ENCODE measurements around the gene SIAH2. TPM values are rescaled to one million over a fixed set of nuclear protein-coding genes. Genes with fewer than 3 reads are reported as not detected.

SIAH2 gene
- total and polyA plus RNA-seq, 2 experiments from 2014 or later = 6.3 to 28.8 TPM

DNA sequence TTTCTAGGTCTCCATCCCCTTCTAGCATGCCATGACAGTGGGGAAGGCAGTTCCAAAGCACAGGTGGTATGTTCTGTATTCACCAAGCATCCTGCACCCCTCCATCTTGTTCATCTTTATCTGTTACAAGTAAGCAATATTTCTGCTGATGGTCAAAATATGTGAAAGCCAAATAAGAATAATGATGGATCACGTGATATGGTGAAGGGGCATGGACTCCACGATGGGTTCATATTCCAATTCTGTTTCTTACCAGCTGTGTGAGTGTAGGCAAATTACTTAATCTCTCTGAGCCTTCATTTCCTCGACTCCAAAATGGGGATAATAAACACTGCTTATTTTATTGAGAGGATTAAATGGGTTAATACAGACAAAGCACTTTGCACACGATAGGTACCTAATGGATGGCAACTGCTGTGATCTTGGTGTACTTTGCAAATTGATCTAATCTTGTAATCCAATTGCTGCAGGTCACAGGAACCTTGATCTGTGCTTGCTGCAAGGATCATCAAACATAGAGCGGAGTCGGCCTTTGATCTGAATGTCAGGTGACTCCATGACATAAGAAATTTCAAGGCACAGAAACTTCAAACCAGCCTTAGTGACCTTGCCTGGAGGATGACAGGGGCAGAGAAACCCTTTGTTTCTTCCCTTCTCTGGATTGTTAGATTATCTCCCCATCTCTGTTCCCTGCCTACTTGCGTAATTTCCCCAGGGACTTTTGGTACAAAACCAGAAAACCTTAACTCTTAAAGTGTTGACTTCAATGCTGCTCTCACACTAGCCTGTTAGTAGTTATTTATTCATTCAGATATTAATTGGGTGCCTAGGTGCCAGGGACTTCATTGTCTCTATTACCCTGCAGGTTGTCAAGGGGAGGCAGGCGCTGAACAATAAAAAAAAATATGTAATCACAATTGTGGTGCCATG lies 25.8 kb downstream of the SIAH2 start:
- H3K36me3 ChIP-seq (ENCODE audit: insufficient read depth) = no peaks in the 10 kb centered on the region
- H3K27ac ChIP-seq (ENCODE audit: low read depth) = no peak overlapping the region
- H2AFZ ChIP-seq = no peak overlapping the region
- Mint-ChIP-seq H3K36me3 (ENCODE audit: low read depth) (no peaks in the 10 kb centered on the region), H3K27me3 (ENCODE audit: insufficient read depth, low read depth, poor library complexity) (no peaks in the 10 kb centered on the region), H3K9me3 (no peaks in the 10 kb centered on the region), H3K4me1 (peaks cover 32% of the 10 kb centered on the region), H3K4me3 (no peak overlapping the region), H3K27ac (no peak overlapping the region)
- no peak overlapping the region for H3K4me2 ChIP-seq
- H3K79me2 ChIP-seq (replicated peaks; ENCODE audit: insufficient read depth) = no peaks in the 10 kb centered on the region
- no peaks in the 10 kb centered on the region for H3F3A ChIP-seq (replicated peaks; ENCODE audit: low read depth)
- no peaks in the 10 kb centered on the region for H4K20me1 ChIP-seq (replicated peaks; ENCODE audit: insufficient read depth)
- DNase-seq (ENCODE audit: low spot score) (no peak), ATAC-seq (no peak)
- no peak overlapping the region for H3K4me3 ChIP-seq
- H3K4me1 ChIP-seq (ENCODE audit: insufficient read depth) = peaks cover 19% of the 10 kb centered on the region; the same call in 1 of the 2 replicates
- TF ChIP-seq ZNF331 (CRISPR knock-in tag; IDR thresholded peaks at IDR 0.05; ENCODE audit: low read depth) (no peak), POLR2AphosphoS5 (IDR thresholded peaks at IDR 0.05; ENCODE audit: low read depth) (no peak)
- H3K9me2 ChIP-seq (ENCODE audit: insufficient read depth) = no peaks in the 10 kb centered on the region
- no peaks in the 10 kb centered on the region for H3K27me3 ChIP-seq (ENCODE audit: insufficient read depth)

DNA sequence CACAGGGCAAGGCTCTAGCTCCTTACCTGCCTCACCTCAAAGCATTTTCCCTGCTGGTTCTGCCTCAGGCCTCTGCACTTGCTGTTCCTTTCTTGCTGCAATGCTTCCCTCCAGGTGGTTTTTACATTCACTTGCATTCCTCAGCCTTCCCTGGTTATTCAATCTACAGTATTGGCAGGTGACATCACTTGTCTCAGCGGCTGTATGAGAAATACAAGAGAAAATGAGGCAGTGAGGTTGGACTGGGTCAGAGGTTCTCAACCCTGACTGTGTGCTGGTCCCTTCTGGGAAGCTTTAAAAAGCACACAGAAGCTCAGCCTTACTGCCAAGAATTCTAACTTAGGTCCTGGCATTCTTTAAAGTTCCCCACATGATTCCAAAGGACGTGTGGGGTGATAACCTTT lies 26.7 kb downstream of the SIAH2 start:
- no peak overlapping the region for H3K4me3 ChIP-seq
- H3K9me2 ChIP-seq (ENCODE audit: insufficient read depth) = no peaks in the 10 kb centered on the region
- H3K27me3 ChIP-seq (ENCODE audit: insufficient read depth) = no peaks in the 10 kb centered on the region
- no peak overlapping the region; the same call in 1 of the 2 replicates for H3K4me2 ChIP-seq
- H2AFZ ChIP-seq = no peak overlapping the region
- no peaks in the 10 kb centered on the region for H4K20me1 ChIP-seq (replicated peaks; ENCODE audit: insufficient read depth)
- ATAC-seq (peak; percentile 86), DNase-seq (ENCODE audit: low spot score) (peak; percentile 72)
- no peaks in the 10 kb centered on the region for H3K27me3 Mint-ChIP-seq (ENCODE audit: insufficient read depth, low read depth, poor library complexity)
- H3K4me3 Mint-ChIP-seq = no peak overlapping the region
- peaks cover 32% of the 10 kb centered on the region for H3K4me1 Mint-ChIP-seq
- no peak overlapping the region for H3K27ac ChIP-seq (ENCODE audit: low read depth)
- H3K79me2 ChIP-seq (replicated peaks; ENCODE audit: insufficient read depth) = no peaks in the 10 kb centered on the region
- no peaks in the 10 kb centered on the region for H3K36me3 ChIP-seq (ENCODE audit: insufficient read depth)
- no peaks in the 10 kb centered on the region for H3K9me3 Mint-ChIP-seq
- H3F3A ChIP-seq (replicated peaks; ENCODE audit: low read depth) = no peaks in the 10 kb centered on the region
- 0 out of 2 replicates have a peak overlapping the region, but pooled peaks have one; percentile 22 for H3K27ac Mint-ChIP-seq
- TF ChIP-seq CREB1 (CRISPR knock-in tag; IDR thresholded peaks at IDR 0.05; ENCODE audit: low read depth) (peak; percentile 37; the same call in 1 of the 2 replicates), NANOG (IDR thresholded peaks at IDR 0.05; ENCODE audit: borderline replicate concordance) (no peak)
- H3K4me1 ChIP-seq (ENCODE audit: insufficient read depth) = peaks cover 19% of the 10 kb centered on the region; the same call in 1 of the 2 replicates
- no peaks in the 10 kb centered on the region for H3K36me3 Mint-ChIP-seq (ENCODE audit: low read depth)

DNA sequence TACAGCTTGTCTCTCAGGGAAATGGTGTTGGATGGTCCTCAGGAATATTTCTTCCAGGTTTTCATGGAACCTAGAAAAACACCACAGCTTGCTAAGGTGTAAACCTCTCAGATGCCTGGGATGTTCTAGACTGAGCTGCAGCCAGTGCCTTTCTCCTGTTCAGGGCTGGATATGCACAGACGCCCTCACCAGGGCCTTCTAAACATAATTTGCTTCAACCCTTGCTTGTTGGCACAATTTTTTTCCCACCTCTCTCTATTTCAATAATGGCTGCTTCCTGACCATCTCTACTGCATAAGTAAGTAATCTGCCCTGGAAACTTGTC lies 28.2 kb downstream of the SIAH2 start:
- no peak for TF ChIP-seq JUNB (IDR thresholded peaks at IDR 0.05; ENCODE audit: unreplicated experiment)
- no peak for TF ChIP-seq CREB1 (CRISPR knock-in tag; IDR thresholded peaks at IDR 0.05; ENCODE audit: low read depth)
- TF ChIP-seq ZNF331 (CRISPR knock-in tag; IDR thresholded peaks at IDR 0.05; ENCODE audit: low read depth) = no peak
- TF ChIP-seq, protein P1, sequence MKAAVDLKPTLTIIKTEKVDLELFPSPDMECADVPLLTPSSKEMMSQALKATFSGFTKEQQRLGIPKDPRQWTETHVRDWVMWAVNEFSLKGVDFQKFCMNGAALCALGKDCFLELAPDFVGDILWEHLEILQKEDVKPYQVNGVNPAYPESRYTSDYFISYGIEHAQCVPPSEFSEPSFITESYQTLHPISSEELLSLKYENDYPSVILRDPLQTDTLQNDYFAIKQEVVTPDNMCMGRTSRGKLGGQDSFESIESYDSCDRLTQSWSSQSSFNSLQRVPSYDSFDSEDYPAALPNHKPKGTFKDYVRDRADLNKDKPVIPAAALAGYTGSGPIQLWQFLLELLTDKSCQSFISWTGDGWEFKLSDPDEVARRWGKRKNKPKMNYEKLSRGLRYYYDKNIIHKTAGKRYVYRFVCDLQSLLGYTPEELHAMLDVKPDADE (IDR thresholded peaks at IDR 0.05) = no peak
- TF ChIP-seq, protein P2, sequence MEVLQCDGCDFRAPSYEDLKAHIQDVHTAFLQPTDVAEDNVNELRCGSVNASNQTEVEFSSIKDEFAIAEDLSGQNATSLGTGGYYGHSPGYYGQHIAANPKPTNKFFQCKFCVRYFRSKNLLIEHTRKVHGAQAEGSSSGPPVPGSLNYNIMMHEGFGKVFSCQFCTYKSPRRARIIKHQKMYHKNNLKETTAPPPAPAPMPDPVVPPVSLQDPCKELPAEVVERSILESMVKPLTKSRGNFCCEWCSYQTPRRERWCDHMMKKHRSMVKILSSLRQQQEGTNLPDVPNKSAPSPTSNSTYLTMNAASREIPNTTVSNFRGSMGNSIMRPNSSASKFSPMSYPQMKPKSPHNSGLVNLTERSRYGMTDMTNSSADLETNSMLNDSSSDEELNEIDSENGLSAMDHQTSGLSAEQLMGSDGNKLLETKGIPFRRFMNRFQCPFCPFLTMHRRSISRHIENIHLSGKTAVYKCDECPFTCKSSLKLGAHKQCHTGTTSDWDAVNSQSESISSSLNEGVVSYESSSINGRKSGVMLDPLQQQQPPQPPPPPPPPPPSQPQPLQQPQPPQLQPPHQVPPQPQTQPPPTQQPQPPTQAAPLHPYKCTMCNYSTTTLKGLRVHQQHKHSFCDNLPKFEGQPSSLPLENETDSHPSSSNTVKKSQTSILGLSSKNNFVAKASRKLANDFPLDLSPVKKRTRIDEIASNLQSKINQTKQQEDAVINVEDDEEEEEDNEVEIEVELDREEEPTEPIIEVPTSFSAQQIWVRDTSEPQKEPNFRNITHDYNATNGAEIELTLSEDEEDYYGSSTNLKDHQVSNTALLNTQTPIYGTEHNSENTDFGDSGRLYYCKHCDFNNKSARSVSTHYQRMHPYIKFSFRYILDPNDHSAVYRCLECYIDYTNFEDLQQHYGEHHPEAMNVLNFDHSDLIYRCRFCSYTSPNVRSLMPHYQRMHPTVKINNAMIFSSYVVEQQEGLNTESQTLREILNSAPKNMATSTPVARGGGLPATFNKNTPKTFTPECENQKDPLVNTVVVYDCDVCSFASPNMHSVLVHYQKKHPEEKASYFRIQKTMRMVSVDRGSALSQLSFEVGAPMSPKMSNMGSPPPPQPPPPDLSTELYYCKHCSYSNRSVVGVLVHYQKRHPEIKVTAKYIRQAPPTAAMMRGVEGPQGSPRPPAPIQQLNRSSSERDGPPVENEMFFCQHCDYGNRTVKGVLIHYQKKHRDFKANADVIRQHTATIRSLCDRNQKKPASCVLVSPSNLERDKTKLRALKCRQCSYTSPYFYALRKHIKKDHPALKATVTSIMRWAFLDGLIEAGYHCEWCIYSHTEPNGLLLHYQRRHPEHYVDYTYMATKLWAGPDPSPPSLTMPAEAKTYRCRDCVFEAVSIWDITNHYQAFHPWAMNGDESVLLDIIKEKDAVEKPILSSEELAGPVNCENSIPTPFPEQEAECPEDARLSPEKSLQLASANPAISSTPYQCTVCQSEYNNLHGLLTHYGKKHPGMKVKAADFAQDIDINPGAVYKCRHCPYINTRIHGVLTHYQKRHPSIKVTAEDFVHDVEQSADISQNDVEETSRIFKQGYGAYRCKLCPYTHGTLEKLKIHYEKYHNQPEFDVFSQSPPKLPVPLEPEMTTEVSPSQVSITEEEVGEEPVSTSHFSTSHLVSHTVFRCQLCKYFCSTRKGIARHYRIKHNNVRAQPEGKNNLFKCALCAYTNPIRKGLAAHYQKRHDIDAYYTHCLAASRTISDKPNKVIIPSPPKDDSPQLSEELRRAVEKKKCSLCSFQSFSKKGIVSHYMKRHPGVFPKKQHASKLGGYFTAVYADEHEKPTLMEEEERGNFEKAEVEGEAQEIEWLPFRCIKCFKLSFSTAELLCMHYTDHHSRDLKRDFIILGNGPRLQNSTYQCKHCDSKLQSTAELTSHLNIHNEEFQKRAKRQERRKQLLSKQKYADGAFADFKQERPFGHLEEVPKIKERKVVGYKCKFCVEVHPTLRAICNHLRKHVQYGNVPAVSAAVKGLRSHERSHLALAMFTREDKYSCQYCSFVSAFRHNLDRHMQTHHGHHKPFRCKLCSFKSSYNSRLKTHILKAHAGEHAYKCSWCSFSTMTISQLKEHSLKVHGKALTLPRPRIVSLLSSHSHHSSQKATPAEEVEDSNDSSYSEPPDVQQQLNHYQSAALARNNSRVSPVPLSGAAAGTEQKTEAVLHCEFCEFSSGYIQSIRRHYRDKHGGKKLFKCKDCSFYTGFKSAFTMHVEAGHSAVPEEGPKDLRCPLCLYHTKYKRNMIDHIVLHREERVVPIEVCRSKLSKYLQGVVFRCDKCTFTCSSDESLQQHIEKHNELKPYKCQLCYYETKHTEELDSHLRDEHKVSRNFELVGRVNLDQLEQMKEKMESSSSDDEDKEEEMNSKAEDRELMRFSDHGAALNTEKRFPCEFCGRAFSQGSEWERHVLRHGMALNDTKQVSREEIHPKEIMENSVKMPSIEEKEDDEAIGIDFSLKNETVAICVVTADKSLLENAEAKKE (CRISPR knock-in tag; IDR thresholded peaks at IDR 0.05) = no peak
- Histone ChIP-seq H3K79me2 (replicated peaks; ENCODE audit: insufficient read depth) (no peaks in the 10 kb centered on the region), H3K4me2 (no peak overlapping the region), H3K27me3 (ENCODE audit: insufficient read depth) (no peaks in the 10 kb centered on the region), H3F3A (replicated peaks; ENCODE audit: low read depth) (no peaks in the 10 kb centered on the region), H3K4me1 (ENCODE audit: insufficient read depth) (peaks cover 19% of the 10 kb centered on the region; the same call in 1 of the 2 replicates), H3K27ac (ENCODE audit: low read depth) (no peak overlapping the region), H3K36me3 (ENCODE audit: insufficient read depth) (no peaks in the 10 kb centered on the region), H4K20me1 (replicated peaks; ENCODE audit: insufficient read depth) (no peaks in the 10 kb centered on the region), H3K9me2 (ENCODE audit: insufficient read depth) (no peaks in the 10 kb centered on the region), H3K4me3 (no peak overlapping the region), H2AFZ (no peak overlapping the region)
- Mint-ChIP-seq H3K27me3 (ENCODE audit: insufficient read depth, low read depth, poor library complexity) (no peaks in the 10 kb centered on the region), H3K4me3 (no peak overlapping the region), H3K9me3 (no peaks in the 10 kb centered on the region), H3K27ac (no peak overlapping the region), H3K4me1 (peaks cover 32% of the 10 kb centered on the region), H3K36me3 (ENCODE audit: low read depth) (no peaks in the 10 kb centered on the region)
- ATAC-seq (no peak), DNase-seq (ENCODE audit: low spot score) (no peak)
